Endothelial cell (in vitro differentiated cells): ENCODE data around the gene ZNF585A. TPM values are rescaled to one million over a fixed set of nuclear protein-coding genes. Genes with fewer than 3 reads are reported as not detected.

Experiments
- DNase-seq: peaks from one replicate; pipeline ENCODE4 v3.0.0; 2021; ENCODE audit warnings: low spot score
- H3K27ac Mint-ChIP-seq: one replicate; pipeline ENCODE4 v1.8.0; 2021; ENCODE audit warnings: mixed read lengths, inconsistent platforms; ENCODE audit not compliant: unreplicated experiment
- H3K27me3 Mint-ChIP-seq: one replicate; pipeline ENCODE4 v1.8.0; 2021; ENCODE audit warnings: mild to moderate bottlenecking, moderate library complexity, mixed read lengths, inconsistent platforms; ENCODE audit not compliant: unreplicated experiment
- H3K36me3 Mint-ChIP-seq: one replicate; pipeline ENCODE4 v1.8.0; 2021; ENCODE audit warnings: mild to moderate bottlenecking, low read depth, mixed read lengths, inconsistent platforms; ENCODE audit not compliant: unreplicated experiment
- H3K4me1 Mint-ChIP-seq: one replicate; pipeline ENCODE4 v1.8.0; 2021; ENCODE audit warnings: mild to moderate bottlenecking, mixed read lengths, inconsistent platforms; ENCODE audit not compliant: unreplicated experiment
- H3K4me3 Mint-ChIP-seq: one replicate; pipeline ENCODE4 v1.8.0; 2021; ENCODE audit warnings: mild to moderate bottlenecking, mixed read lengths, inconsistent platforms; ENCODE audit not compliant: unreplicated experiment
- H3K9me3 Mint-ChIP-seq: one replicate; pipeline ENCODE4 v1.8.0; 2021; ENCODE audit warnings: mixed read lengths, inconsistent platforms; ENCODE audit not compliant: unreplicated experiment
- CTCF ChIP-seq: fragments of 200-600 bp; sonication (generic); IDR thresholded peaks from one replicate; pipeline ENCODE4 v1.5.0; 2021; ENCODE audit warnings: antibody characterized with exemption; ENCODE audit not compliant: unreplicated experiment
- long read RNA-seq: library from polyadenylated mRNA; unstranded; transcript quantifications from one replicate; pipeline ENCODE4 v2.0.0, GENCODE V29; 2020; ENCODE audit not compliant: unreplicated experiment
- total RNA-seq: library from RNA; stranded (reverse); fragmentation: NEBNext Ultra II Directional; extraction: Animal tissue kit (Norgen Biotek cat#: 25700); gene quantifications from one replicate; pipeline ENCODE4 v1.2.1, GENCODE V29; 2021; ENCODE audit not compliant: unreplicated experiment

ZNF585A gene
- 11.0 TPM for total RNA-seq
- long read RNA-seq, partial matches to known transcripts: 0 of 3 reads
- long read RNA-seq, other reads (novel, unspliced or antisense): 0 of 3 reads

GRCh38 chr19:37172368-37173366 is at the start of gene ZNF585A:
Gene ZNF585A (minus strand): TSS chr19:37172695. CDS start chr19:37169910, 2,785 bp downstream.
- Mint-ChIP-seq H3K4me1 (no peaks in the 10 kb centered on the region), H3K9me3 (peaks cover 24% of the 10 kb centered on the region), H3K27me3 (no peaks in the 10 kb centered on the region), H3K27ac (no peak within 1 kb of the TSS), H3K4me3 (no peak within 1 kb of the TSS), H3K36me3 (peaks cover 36% of the 10 kb centered on the region)
- no peak for TF ChIP-seq CTCF
- peak; percentile 79 for DNase-seq

DNA sequence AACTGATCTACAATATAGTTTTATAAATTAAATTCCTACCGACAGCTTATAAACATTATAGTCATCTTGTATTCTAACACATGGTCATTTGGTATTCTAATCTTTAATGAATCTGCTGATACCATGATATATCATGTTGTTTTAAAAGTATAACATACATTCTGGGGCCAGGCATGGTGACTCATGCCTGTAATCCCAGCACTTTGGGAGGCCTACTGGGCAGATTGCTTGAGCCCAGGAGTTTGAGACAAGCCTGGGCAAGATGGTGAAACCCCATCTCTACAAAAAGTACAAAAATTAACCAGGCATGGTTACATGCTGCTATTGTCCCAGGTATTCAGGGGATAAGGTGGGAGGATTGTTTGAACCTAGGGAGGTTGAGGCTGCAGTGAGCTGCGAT is 48.6 kb upstream of the ZNF585A start:
- H3K27ac Mint-ChIP-seq: no peak overlapping the region
- peaks cover 8% of the 10 kb centered on the region for H3K4me1 Mint-ChIP-seq
- H3K36me3 Mint-ChIP-seq: peaks cover 46% of the 10 kb centered on the region
- peaks cover 16% of the 10 kb centered on the region for H3K27me3 Mint-ChIP-seq
- H3K4me3 Mint-ChIP-seq: no peak overlapping the region
- H3K9me3 Mint-ChIP-seq: peaks cover 7% of the 10 kb centered on the region
- no peak for TF ChIP-seq CTCF
- DNase-seq: no peak

GRCh38 chr19:37220383-37220782 is 47.9 kb upstream of the ZNF585A start:
- Mint-ChIP-seq H3K36me3 (peaks cover 38% of the 10 kb centered on the region), H3K27me3 (peaks cover 16% of the 10 kb centered on the region), H3K4me3 (no peak overlapping the region), H3K27ac (no peak overlapping the region), H3K4me1 (peaks cover 8% of the 10 kb centered on the region), H3K9me3 (peaks cover 7% of the 10 kb centered on the region)
- no peak for TF ChIP-seq CTCF
- DNase-seq: no peak

- no peak for DNase-seq
- H3K27me3 Mint-ChIP-seq: peaks cover 16% of the 10 kb centered on the region
Observed at GRCh38 chr19:37218592-37218935, 46.1 kb upstream of the ZNF585A start.

More at GRCh38 chr19:37218592-37218935, 46.1 kb upstream of the ZNF585A start:
- H3K9me3 Mint-ChIP-seq: peaks cover 7% of the 10 kb centered on the region
- TF ChIP-seq CTCF: no peak
- H3K27ac Mint-ChIP-seq: peak overlapping the region; percentile 99
- H3K36me3 Mint-ChIP-seq: peaks cover 33% of the 10 kb centered on the region
- H3K4me3 Mint-ChIP-seq: peak overlapping the region; percentile 97
- peaks cover 8% of the 10 kb centered on the region for H3K4me1 Mint-ChIP-seq
